NCI-H526 treated with DMSO at 0.1 percent for 48 hours (cell line): ENCODE data around the gene NDUFA8.

ENCODE experiments used
- DNase-seq: peaks from one replicate; lab custom pipeline; 2025; lab: John Stamatoyannopoulos, UW

The NDUFA8 gene

GRCh38 chr9:122134822-122135528 lies 24.6 kb downstream of the NDUFA8 start:
- DNase-seq: no peak

GRCh38 chr9:122133984-122134535 lies 25.5 kb downstream of the NDUFA8 start:
- DNase-seq: no peak

GRCh38 chr9:122133263-122133983 lies 26.2 kb downstream of the NDUFA8 start:
- no peak for DNase-seq

GRCh38 chr9:122132539-122132938 lies 27.0 kb downstream of the NDUFA8 start:
- no peak for DNase-seq

GRCh38 chr9:122131401-122132001 lies 28.1 kb downstream of the NDUFA8 start:
- no peak for DNase-seq

GRCh38 chr9:122130837-122131236 lies 28.7 kb downstream of the NDUFA8 start:
- no peak for DNase-seq

GRCh38 chr9:122129969-122130368 lies 29.6 kb downstream of the NDUFA8 start:
- DNase-seq: no peak

GRCh38 chr9:122128969-122129343 lies 30.6 kb downstream of the NDUFA8 start:
- no peak for DNase-seq

- no peak for DNase-seq
Observed at GRCh38 chr9:122128007-122128968, 31.3 kb downstream of the NDUFA8 start.

GRCh38 chr9:122127396-122127798 lies 32.2 kb downstream of the NDUFA8 start:
- DNase-seq: no peak

- DNase-seq: no peak
Observed at GRCh38 chr9:122126331-122127261, 33.0 kb downstream of the NDUFA8 start.

- no peak for DNase-seq
Observed at GRCh38 chr9:122125509-122126330, 33.9 kb downstream of the NDUFA8 start.

- peak; percentile 12 for DNase-seq
Observed at GRCh38 chr9:122125158-122125508, 34.4 kb downstream of the NDUFA8 start.

- no peak for DNase-seq
Observed at GRCh38 chr9:122124528-122124927, 35.1 kb downstream of the NDUFA8 start.

- DNase-seq: no peak
Observed at GRCh38 chr9:122124048-122124447, 35.5 kb downstream of the NDUFA8 start.

- DNase-seq: no peak
Observed at GRCh38 chr9:122122903-122123632, 36.5 kb downstream of the NDUFA8 start.

- no peak for DNase-seq
Observed at GRCh38 chr9:122122468-122122867, 37.1 kb downstream of the NDUFA8 start.

GRCh38 chr9:122121931-122122330 lies 37.6 kb downstream of the NDUFA8 start:
- DNase-seq: no peak

GRCh38 chr9:122121391-122121790 lies 38.2 kb downstream of the NDUFA8 start:
- DNase-seq: no peak
